HG02981 (cell line): ENCODE results near the gene TCEA3.

Experiments used
- ATAC-seq: cut with Tn5 transposase; IDR thresholded peaks from one replicate; pipeline ENCODE4 v1.9.1; 2021; ENCODE audit warnings: mild to moderate bottlenecking, moderate library complexity; ENCODE audit not compliant: unreplicated experiment

TCEA3 gene

DNA sequence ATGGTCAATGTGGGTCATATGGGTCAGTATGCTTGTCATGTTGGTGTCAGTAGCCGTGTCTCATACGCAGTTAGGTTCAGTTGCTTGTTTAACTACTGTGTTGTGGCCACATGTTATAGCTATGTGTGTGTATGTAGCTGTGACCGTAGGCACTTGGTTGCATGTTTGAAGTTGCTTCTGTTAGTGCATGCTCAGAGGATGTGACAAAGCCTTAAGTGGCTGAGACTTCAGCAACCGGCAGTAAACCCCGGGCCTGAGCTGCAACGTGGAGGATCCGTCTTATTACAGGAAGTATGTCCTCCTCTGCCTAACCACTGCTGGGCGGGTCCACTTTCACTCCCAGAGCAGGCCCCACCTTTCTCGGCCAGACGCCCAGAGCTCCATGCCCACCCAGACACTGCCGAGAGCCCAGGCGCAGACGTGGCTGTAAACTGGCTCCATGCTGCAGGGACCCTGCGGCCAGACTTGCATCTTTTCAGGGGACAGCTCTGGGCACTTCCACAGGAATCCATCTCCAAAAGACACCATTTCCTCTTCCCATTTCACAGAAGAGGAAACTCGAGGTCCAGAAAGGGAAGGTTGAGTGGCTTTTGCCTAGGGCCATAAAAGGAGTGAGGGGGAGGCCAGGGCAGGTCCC lies 2.2 kb downstream of the TCEA3 start:
- no peak for ATAC-seq

DNA sequence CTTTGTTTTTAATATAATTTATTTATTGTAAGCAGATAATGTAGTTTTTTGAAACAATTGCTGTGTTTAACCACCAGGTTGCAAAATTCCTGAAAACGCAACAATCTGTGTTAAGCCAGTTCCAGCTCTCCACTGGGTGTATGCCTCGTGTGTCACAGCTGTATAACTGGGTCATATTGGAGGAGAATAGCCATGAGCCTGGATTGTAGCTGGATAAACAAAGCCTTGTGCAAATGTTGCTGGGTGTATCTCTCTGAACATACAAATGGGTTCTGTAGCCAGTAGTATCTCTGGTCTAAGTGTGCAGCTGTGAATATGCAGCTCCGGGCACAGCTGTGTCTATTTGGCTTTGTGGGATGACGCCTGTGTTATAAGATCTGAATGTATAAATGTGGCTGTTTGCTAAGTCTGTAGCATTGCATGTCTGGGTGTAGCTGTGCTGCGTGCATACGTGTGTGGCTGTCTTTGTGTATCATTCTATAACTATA lies 2.8 kb downstream of the TCEA3 start:
- no peak for ATAC-seq

DNA sequence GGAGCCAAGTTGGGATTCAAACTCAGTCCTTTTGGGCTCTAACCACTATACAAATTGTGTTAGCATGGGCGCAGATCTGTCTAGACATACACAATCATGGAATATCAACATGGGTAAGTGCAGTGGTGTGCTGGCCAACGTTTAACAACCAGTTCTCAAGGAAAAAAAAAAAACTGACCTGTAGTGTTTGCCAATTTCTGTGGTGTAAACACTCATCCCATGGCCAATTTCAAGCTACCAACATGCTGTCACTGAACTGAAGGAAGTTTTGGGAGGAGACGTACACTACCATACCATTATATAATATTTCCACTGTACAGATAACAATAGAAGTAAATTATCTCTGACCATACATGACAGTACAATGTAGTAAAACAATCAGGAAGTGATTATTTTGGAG lies 3.2 kb downstream of the TCEA3 start:
- ATAC-seq = no peak

- ATAC-seq = no peak
These were observed 3.8 kb downstream of the TCEA3 start for GRCh38 chr1:23420778-23421177.

DNA sequence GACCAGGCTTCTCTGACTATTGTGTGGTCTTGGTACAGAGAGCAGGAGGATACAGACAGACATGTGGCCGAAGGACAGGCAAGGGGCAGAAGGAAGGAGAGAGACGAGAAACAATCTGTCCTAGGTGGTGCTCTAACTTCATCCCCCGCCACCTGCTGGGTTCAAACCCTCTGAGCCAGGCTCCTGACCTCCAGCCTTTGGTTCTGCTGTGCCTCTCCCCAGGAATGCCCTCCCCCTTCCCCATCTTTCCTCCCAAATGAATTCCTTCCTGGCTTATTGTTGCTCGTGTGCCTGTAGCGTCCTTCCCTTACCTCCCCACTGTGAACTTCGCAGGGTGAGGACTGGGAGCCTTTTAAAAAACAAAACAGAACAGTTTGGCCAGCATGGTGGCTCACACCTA lies 5.4 kb downstream of the TCEA3 start:
- no peak for ATAC-seq

GRCh38 chr1:23417570-23417969 lies 7.0 kb downstream of the TCEA3 start:
- ATAC-seq = no peak

DNA sequence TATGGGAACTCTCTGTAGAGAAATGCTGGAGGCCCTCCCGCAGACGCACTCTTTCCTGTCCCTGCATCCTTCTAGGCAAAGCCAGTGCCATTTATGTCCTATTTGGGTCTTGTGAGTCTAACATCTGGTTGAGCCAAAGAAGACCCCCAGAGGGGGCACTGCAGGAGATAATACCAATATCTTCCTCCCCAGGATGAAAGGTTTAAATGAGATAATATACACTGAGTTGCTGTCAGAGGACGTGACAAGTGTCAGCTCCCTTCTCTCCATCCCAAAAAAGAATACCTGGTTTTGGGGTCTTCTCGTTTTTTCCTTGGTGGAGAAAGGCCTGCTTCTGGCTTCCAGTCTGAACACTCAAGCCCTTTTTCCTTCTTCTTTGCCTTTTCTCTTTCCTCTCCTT lies 7.6 kb downstream of the TCEA3 start:
- no peak for ATAC-seq

DNA sequence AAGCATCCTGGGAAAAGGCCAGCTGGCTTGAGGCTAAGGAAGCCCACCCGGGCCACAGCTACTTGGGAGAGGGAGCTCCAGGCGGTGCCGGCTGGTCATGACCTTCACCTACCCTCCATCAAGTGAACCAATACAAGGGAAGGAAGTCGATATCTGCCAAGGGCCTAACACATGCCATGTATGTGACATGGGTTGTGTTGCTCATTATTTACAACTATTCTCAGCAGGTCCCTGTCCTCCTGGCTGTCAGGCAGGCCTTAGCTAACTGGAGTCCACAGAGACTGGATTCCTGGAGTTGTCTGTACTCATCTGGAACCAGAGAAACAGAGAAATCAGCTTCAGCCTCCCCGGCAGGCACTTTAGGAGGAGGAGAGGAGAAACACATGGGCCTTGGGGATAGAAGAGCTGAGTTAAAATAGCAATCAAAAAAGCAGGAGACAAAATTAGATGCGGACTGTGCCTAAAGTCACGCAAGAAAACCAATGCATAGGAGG lies 15.7 kb downstream of the TCEA3 start:
- no peak for ATAC-seq

- ATAC-seq = no peak
These were observed 17.4 kb downstream of the TCEA3 start for GRCh38 chr1:23407016-23407630.

GRCh38 chr1:23405946-23406345 lies 18.6 kb downstream of the TCEA3 start:
- no peak for ATAC-seq

- no peak for ATAC-seq
These were observed 20.6 kb downstream of the TCEA3 start for GRCh38 chr1:23403735-23404486.

DNA sequence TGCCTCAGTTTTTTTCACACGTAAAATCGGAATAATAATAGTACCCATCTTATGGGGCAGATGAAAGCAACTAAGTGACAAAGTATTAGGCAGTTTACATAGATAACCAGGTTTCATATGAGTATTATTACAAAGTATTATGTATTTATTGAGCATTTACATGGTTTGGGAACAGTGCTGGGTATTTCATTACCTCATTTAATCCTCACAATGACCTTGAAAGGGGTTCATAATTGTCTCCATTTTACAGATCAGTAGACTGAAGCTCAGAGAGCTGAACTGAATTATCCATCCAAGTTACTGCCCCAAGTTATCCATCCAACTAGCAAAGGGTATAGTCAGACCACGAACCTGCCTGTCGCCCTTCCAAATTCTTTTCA lies 21.2 kb downstream of the TCEA3 start:
- ATAC-seq = no peak

- no peak for ATAC-seq
These were observed 21.6 kb downstream of the TCEA3 start for GRCh38 chr1:23403038-23403336.

DNA sequence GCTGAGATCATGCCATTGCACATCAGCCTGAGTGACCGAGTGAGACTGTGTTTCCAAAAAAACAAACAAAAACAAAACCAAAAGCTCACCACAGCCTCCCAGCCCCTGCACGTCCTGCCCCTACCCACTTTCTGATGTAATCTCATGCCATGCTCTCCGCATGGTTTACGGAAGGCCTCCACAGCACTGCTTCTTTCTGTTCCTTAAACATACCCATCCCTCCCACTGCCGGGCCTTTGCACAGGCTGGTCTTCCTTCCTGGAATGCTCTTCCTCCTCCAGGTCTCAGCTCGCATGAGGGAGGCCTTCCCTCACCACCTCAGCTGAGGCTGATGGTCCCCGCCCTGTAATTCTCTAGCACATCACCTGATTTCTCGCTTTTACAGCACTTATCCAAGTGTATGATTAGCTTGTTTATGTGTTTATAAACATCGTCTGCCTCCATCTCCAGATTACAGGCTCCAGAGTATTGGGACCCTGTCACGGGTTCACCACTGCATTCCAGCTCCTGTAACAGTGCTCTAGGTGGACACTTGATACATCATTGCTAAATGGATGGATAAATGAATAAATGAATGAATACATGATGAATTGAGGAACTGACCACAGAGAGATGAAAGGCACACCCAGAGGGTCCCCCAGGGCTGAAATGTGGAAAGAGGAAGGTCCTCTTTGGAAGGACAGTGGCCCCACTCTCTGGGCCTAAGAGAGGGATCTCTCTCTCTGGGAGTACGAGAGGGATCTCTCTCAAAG lies 22.1 kb downstream of the TCEA3 start:
- ATAC-seq = no peak

GRCh38 chr1:23401313-23401712 lies 23.2 kb downstream of the TCEA3 start:
- ATAC-seq = no peak

DNA sequence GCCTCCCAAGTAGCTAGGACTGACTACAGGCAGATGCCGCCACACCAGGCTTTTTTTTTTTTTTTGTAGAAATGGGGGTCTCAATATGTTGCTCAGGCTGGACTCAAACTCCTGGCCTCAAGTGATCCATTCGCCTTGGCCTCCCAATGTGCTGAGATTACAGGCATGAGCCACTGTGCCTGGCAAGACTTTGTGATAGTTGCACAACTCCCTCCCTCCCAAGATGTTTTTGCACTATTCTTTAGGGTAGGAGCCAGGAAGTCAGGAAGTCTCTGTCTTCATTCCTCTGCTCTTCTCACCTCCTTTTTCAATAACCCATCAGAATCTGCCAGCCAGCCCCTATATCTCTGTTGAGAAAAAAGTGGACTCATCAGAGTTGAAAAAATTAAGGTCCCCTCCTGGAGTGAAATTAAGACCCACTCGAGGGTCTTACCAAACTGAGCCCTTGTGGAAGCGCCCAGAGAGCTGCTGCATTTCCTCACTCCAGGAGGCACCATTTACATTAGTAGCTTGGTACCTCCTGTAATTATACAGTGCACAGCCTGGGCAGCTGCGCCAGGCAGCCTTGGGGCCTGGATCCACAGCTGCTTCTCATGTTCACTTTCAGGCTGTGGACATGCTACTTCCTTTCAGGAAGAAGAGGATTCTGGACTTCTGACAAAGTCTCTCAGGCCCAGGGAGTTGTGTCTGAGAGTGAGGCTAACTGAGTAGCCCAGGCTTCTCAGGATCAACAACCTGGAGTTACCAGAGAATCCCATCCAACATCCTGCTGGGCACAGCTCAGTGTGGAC lies 24.0 kb downstream of the TCEA3 start:
- no peak for ATAC-seq

GRCh38 chr1:23399229-23399628 lies 25.3 kb downstream of the TCEA3 start:
- no peak for ATAC-seq

- ATAC-seq = no peak
These were observed 26.6 kb downstream of the TCEA3 start for GRCh38 chr1:23397908-23398307.

DNA sequence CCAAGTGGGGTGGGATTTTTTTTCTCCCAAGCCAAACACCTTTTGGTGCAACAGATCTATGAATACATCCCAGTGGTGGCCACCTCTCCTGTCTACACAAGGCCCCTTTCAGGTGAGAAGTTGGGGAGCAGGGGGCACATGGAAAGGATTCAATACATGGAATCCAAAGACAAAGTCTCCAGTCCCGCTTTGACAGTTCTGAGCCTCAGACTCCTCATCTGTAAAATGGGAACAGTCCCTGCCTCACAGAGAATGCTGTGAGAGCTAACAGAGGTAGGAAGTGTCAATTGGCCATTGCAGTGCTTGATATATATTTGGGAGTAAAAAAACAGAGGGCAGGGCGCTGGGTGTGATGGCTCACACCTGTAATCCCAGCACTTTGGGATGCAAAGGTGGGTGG lies 28.2 kb downstream of the TCEA3 start:
- no peak for ATAC-seq

- ATAC-seq = no peak
These were observed 28.7 kb downstream of the TCEA3 start for GRCh38 chr1:23395849-23396248.
